Ishikawa (cell line): ENCODE measurements around the gene CEP78.

Experiments used
- CEBPB ChIP-seq: IDR thresholded peaks from 2 replicates; pipeline ENCODE4 v1.6.1; 2012
- CREB1 ChIP-seq: IDR thresholded peaks from 2 replicates; pipeline ENCODE4 v1.6.1; 2012; ENCODE audit warnings: low read depth
- EGR1 ChIP-seq: IDR thresholded peaks from 2 replicates; pipeline ENCODE4 v1.6.1; 2012
- EP300 ChIP-seq: IDR thresholded peaks from 2 replicates; pipeline ENCODE4 v1.6.1; 2012; ENCODE audit warnings: borderline replicate concordance
- FOXM1 ChIP-seq: IDR thresholded peaks from 2 replicates; pipeline ENCODE4 v1.6.1; 2012; ENCODE audit warnings: low read depth, borderline replicate concordance
- NFIC ChIP-seq: IDR thresholded peaks from 2 replicates; pipeline ENCODE4 v1.6.1; 2012
- RAD21 ChIP-seq: IDR thresholded peaks from 2 replicates; pipeline ENCODE4 v1.6.1; 2012; ENCODE audit warnings: low read depth
- TAF1 ChIP-seq: IDR thresholded peaks from 2 replicates; pipeline ENCODE4 v1.6.1; 2012; ENCODE audit warnings: low read depth, mild to moderate bottlenecking
- TCF12 ChIP-seq: IDR thresholded peaks from 2 replicates; pipeline ENCODE4 v1.6.1; 2012; ENCODE audit warnings: low read depth
- TEAD4 ChIP-seq: IDR thresholded peaks from 2 replicates; pipeline ENCODE4 v1.6.1; 2012
- YY1 ChIP-seq: IDR thresholded peaks from 2 replicates; pipeline ENCODE4 v1.6.1; 2012; ENCODE audit warnings: low read depth
- ZBTB7A ChIP-seq: IDR thresholded peaks from 2 replicates; pipeline ENCODE4 v1.6.1; 2012; ENCODE audit warnings: low read depth
- TF ChIP-seq, protein P1 (sequence below): IDR thresholded peaks from 2 replicates; pipeline ENCODE4 v1.6.1; 2012; ENCODE audit warnings: low read depth, mild to moderate bottlenecking
- TF ChIP-seq, protein P2 (sequence below): IDR thresholded peaks from 2 replicates; pipeline ENCODE4 v1.6.1; 2012
- TF ChIP-seq, protein P3 (sequence below): IDR thresholded peaks from 2 replicates; pipeline ENCODE4 v1.6.1; 2012

Gene CEP78

DNA sequence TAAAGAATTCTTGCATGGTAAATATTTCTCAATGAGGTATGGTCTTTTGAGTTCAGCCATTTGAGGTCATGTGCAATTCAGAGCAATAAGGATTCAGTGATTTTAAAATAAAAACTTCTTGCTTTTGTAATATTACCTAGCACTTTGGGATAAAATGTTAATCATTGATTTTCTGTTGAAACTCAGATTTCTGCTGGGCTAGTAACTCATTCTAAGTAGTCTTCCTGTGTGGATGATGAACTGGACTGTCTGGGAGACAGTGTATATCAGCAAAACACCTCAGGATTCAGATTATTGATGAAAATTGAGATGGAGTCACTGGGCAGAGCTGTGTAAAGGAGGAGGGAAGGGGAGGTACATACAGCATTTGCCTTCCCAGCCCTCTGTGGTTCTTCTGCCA is 50.2 kb downstream of the CEP78 start:
- TF ChIP-seq TEAD4 (no peak), YY1 (no peak), EGR1 (no peak), NFIC (no peak), ZBTB7A (no peak), RAD21 (no peak), CEBPB (no peak), CREB1 (no peak), TCF12 (no peak), EP300 (no peak), FOXM1 (no peak), TAF1 (no peak)
- TF ChIP-seq, protein P1, sequence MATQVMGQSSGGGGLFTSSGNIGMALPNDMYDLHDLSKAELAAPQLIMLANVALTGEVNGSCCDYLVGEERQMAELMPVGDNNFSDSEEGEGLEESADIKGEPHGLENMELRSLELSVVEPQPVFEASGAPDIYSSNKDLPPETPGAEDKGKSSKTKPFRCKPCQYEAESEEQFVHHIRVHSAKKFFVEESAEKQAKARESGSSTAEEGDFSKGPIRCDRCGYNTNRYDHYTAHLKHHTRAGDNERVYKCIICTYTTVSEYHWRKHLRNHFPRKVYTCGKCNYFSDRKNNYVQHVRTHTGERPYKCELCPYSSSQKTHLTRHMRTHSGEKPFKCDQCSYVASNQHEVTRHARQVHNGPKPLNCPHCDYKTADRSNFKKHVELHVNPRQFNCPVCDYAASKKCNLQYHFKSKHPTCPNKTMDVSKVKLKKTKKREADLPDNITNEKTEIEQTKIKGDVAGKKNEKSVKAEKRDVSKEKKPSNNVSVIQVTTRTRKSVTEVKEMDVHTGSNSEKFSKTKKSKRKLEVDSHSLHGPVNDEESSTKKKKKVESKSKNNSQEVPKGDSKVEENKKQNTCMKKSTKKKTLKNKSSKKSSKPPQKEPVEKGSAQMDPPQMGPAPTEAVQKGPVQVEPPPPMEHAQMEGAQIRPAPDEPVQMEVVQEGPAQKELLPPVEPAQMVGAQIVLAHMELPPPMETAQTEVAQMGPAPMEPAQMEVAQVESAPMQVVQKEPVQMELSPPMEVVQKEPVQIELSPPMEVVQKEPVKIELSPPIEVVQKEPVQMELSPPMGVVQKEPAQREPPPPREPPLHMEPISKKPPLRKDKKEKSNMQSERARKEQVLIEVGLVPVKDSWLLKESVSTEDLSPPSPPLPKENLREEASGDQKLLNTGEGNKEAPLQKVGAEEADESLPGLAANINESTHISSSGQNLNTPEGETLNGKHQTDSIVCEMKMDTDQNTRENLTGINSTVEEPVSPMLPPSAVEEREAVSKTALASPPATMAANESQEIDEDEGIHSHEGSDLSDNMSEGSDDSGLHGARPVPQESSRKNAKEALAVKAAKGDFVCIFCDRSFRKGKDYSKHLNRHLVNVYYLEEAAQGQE = no peak
- TF ChIP-seq, protein P2, sequence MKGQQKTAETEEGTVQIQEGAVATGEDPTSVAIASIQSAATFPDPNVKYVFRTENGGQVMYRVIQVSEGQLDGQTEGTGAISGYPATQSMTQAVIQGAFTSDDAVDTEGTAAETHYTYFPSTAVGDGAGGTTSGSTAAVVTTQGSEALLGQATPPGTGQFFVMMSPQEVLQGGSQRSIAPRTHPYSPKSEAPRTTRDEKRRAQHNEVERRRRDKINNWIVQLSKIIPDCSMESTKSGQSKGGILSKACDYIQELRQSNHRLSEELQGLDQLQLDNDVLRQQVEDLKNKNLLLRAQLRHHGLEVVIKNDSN = no peak
- TF ChIP-seq, protein P3, sequence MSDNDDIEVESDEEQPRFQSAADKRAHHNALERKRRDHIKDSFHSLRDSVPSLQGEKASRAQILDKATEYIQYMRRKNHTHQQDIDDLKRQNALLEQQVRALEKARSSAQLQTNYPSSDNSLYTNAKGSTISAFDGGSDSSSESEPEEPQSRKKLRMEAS = no peak

DNA sequence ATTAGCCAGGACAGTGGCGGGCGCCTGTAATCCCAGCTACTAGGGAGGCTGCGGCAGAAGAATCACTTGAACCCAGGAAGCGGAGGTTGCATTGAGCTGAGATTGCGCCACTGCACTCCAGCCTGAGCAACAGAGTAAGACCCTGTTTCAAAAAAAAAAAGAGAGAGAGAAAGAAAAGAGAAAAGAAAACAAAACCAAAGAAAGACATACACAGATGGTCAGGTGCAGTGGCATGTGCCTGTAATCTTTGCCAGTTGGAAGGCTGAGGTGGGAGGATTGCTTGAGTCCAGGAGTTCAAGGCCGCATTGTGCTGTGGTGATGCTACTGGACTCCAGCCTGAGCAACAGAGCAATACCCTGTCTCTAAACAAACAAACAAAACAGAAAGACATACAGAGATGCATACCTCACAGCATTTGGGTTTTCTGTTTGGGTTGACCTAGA is 51.1 kb downstream of the CEP78 start:
- TF ChIP-seq, protein P2 = no peak
- TF ChIP-seq TCF12 (no peak), TAF1 (no peak), CEBPB (no peak), CREB1 (no peak), EP300 (no peak), EGR1 (no peak), ZBTB7A (no peak), YY1 (no peak), TEAD4 (no peak), RAD21 (no peak), FOXM1 (no peak), NFIC (no peak)
- TF ChIP-seq, protein P1 = no peak
- TF ChIP-seq, protein P3 = no peak

DNA sequence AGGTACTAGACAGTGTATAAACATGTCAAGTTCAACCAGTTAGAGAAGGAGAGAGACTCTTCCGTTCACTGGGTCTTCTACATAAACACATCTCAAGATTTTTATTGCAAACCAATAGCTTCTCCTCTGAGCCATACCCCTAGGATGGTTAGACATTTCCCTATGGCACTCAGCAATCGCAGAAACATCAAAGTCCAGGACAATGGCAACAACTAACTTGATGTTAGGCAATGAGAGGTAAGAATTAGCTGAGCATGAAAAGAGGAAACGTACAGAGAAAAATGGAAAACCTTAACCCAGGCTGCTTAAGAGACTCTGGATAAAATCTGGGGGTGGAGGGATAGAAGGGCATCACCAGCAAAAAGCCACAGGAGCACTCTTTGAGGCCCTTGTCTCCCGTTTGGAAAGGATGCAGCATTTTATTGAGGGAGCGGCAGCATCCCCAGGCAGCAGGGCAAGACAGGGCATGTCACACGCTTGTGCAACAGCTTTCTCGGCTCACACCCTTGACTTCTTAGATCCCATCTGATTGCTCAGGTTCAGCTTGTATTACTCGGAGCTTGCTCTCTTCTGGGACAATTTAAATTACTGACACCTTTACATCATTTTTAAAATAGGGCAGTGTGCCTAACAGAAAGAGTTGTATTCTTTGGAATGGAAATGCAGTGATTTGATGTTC is 52.5 kb downstream of the CEP78 start:
- no peak for TF ChIP-seq ZBTB7A
- TF ChIP-seq, protein P3 = no peak
- TF ChIP-seq RAD21 = no peak
- TF ChIP-seq EP300 = no peak
- no peak for TF ChIP-seq YY1
- TF ChIP-seq CEBPB = no peak
- TF ChIP-seq FOXM1 = no peak
- TF ChIP-seq NFIC = no peak
- TF ChIP-seq, protein P1 = no peak
- no peak for TF ChIP-seq TCF12
- no peak for TF ChIP-seq CREB1
- TF ChIP-seq TAF1 = no peak
- TF ChIP-seq EGR1 = no peak

DNA sequence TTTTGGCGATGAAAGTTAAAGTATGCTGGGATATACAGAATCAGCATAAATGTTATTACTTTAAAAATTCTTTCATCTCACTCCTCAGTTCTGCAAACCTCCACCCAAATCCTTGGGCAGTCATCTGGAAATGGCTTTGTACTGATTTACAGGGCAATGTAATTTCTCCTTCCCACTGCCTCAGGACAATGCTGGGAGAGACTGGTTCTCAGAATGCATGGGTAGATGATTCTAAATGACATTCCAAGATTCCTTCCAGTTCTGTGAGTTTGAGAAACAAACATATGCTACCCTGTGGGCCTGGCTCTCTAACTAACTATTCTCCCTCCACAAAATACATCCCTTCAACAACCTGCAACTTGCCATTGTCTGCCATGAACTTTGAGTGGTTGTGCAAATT is 53.6 kb downstream of the CEP78 start:
- peak; percentile 80; the same call in 1 of the 2 replicates for TF ChIP-seq EP300
- TF ChIP-seq RAD21 = no peak
- peak; percentile 61; the same call in 1 of the 2 replicates for TF ChIP-seq TCF12
- TF ChIP-seq TAF1 = no peak
- TF ChIP-seq TEAD4 = peak; percentile 88
- no peak for TF ChIP-seq EGR1
- TF ChIP-seq, protein P3 = peak; percentile 56; the same call in 1 of the 2 replicates
- TF ChIP-seq ZBTB7A = no peak
- TF ChIP-seq NFIC = peak; percentile 38; the same call in 1 of the 2 replicates
- TF ChIP-seq FOXM1 = 0 out of 2 replicates have a peak, but pooled peaks have one; percentile 45
